CD4-positive, alpha-beta T cell treated with Interleukin-4 for 1 hour (primary cell): ENCODE data around the gene EVC.
"Not testable (repeated sequence)": the region's sequence is repeated elsewhere in the genome, so short reads cannot be mapped to it uniquely, and the experiment has no call there.

Experiments
- DNase-seq, 2 donors: peaks; one replicate each; pipeline ENCODE4 v3.0.0-alpha.2; 2020 to 2022

The EVC gene

DNA sequence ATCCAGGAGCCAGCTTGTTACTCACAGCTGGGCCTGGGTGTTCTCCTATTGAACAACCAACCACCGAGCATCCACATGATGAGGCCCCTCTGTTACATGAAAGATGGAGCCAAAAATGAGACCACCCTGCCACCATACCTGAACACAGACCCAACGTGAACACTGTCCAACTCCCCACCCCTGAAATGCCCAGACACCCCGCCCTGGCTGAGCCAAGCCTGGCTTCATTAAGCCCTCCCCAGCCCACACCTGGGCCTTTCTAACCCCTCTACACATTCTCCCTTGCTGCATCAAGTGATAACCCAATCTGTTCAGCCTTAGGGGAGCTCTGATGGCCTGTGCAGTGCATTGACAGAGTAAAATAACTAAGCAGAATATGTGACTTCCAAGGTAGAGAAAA, 80.7 kb downstream of the EVC start:
- DNase-seq = no peak

- no peak for DNase-seq
Measured at GRCh38 chr4:5793514-5793913, 82.5 kb downstream of the EVC start.

DNA sequence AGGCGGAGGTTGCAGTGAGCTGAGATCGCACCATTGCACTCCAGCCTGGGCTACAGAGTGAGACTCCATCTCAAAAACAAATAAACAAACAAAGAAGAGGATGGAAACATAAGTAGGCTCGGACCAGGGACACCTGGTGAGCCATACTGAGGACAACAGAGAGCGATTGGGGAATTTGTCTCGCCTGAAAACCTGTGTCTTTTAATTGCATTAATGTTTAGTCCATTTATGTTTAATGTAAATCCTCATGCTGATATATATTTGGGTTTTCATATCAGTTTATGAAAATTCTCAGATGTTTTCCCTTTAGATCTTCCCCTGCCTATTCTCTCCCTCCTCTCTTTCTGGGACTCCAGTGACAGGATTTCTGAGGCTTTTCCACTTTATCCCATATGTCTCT, 84.6 kb downstream of the EVC start:
- no peak for DNase-seq

DNA sequence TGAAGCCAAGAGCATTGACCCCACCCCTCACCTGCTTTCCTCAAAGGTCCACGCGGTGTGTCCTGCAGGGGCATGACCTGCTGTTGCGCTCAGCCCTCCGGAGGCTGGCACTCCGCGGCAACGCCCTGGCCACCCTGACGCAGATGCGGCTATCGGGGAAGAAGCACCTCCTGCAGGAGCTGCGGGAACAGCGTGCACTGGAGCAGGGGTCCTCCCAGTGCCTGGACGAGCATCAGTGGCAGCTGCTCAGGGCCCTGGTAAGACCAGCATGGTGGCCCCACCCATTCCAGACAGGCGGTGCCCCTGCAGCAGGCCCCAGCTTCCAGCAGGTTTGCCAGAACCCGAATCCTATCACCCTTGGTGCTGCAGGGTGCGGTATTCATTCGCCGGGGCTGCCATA, 86.0 kb downstream of the EVC start:
- no peak for DNase-seq

- DNase-seq = no peak
Measured at GRCh38 chr4:5797866-5798265, 86.9 kb downstream of the EVC start.

- no peak for DNase-seq
Measured at GRCh38 chr4:5798462-5798861, 87.5 kb downstream of the EVC start.

- DNase-seq = no peak
Measured at GRCh38 chr4:5798946-5799345, 87.9 kb downstream of the EVC start.

GRCh38 chr4:5799406-5799805, 88.4 kb downstream of the EVC start:
- DNase-seq = no peak

GRCh38 chr4:5800496-5800895, 89.5 kb downstream of the EVC start:
- DNase-seq = no peak

DNA sequence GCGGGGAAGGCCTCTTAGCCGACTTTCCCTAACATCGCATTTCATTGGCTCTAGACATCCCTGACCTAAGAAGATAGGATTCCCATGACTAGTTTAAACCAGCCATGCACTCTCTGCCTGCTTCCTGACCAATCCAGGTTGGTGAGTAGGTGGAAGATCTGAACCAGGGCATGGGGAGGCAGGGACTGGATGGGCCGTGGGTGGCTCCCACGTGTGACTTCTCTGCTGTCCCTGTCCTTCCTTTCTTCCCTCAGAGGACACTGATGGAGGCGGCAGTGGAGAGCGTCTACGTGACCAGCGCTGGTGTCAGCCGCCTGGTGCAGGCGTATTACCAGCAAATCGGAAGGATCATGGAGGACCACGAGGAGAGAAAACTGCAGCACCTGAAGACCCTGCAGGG, 90.7 kb downstream of the EVC start:
- no peak for DNase-seq

DNA sequence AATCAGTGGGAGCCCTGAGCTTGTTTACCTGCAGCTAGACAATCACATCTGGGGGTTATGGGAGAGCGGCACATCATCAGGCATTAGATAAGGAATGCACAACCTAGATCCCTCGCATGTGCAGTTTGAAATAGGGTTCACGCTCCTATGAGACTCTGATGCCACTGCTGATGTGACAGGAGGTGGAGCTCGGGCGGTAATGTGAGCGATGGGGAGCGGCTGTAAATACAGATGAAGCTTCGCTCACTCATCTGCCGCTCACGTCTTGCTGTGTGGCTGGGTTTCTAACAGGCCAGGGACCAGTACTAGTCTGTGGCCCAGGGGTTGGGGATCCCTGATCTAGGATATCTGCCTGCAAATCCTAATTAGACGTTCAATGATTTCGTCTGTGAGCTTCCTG, 91.6 kb downstream of the EVC start:
- DNase-seq = no peak

DNA sequence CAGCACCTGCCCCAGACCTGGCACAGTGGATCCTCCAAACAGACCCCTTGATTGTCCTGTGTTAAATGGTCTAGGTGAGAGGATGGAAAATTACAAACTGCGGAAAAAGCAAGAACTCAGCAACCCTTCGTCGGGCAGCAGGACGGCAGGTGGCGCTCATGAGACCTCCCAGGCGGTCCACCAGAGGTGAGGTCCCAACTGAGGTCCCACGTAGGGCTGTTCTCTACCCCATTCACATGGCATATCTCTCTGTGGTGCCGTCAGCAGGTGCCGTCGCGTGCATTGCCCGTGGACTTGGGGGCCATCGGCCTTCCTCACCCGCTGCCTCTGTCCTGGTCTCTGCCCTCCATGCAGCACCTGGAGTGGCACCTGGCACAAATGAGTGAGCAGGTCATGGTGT, 93.7 kb downstream of the EVC start:
- DNase-seq = no peak

GRCh38 chr4:5805270-5805669, 94.3 kb downstream of the EVC start:
- DNase-seq = no peak

DNA sequence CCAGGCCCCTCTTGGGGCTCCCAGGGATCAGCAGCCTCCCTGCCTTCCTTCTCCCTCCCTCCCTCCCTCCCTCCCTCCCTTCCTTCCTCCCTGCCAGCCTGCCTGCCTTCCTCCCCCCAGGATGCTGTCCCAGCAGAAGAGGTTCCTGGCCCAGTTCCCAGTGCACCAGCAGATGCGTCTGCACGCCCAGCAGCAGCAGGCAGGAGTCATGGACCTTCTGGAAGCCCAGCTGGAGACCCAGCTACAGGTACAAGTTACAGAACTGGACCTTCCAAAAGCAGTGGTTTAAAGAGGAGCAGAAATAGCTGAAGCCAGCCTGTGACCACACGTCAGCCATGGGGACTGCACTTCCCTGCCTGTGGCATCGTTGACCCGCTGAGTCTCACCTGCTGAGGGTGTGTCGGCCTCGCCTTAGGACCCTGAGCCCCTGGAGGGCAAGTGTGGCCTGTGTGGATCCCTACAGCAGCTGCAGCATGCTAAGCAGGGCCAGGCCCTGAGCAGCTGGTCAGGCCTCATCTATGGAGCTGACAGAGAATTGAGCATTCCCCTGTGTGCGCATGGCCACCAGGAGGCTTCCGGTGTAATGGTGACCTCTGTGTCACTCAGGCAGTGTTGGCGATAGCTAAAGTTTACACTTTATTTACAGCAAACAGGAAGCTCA, 97.2 kb downstream of the EVC start:
- DNase-seq = no peak

DNA sequence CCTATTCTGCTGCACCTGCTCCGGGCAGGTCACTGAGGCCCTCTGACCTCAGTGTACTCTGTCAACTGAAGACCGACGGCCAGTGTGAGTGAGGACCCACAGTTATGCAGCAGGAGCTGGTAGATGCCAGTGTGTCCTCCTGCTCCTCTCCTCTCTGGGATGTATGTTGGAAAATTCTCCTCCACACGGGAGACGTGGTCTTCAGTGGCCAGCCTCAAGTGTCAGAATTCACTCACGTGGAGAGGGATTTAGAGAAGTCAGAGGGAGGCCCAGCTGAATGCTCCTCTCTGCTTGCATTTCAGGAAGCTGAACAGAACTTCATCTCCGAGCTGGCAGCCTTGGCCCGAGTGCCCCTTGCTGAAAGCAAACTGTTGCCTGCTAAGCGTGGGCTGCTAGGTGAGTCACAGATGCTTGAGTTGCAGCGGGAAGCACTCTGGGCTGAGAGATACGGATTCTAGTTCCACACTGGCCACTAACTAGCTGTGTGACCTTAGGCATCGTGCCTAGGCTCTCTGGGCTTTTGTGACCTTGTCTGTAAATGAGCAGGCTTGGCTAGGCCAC, 98.3 kb downstream of the EVC start:
- no peak for DNase-seq

GRCh38 chr4:5810151-5810550, 99.2 kb downstream of the EVC start:
- DNase-seq = no peak

DNA sequence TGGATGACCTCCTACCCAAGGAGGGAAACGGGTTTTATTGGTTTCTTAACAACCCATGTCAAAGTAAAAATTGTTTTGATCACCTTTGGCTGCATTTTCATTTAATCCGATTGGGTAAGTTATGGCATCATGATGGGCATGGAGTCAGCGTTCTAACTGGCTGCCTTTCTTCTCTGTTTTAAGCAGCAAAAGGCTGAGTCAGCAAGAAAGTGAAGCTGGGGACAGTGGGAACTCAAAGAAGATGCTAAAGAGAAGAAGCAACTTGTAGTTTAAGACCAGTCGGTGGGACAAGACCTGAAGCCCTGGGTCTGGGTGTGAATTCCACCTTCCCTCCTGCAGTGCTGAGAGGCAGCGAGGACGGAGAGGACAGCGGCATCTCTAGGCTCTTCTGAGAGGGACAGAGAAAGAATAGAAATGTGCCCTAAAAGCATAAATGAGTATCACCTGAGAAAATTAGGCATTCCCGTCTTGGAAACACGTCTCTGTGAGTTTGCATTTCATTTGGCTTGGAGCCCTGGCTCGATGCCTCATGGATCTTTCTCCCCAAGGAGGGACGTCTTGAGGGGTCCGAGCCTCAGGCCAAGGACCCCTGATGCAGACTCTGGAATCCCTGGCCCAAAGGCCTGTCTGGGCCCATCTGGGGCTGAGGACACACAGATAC, 99.9 kb downstream of the EVC start:
- no peak for DNase-seq

- DNase-seq = not testable (repeated sequence)
Measured at GRCh38 chr4:5812057-5812456, 101.1 kb downstream of the EVC start.

DNA sequence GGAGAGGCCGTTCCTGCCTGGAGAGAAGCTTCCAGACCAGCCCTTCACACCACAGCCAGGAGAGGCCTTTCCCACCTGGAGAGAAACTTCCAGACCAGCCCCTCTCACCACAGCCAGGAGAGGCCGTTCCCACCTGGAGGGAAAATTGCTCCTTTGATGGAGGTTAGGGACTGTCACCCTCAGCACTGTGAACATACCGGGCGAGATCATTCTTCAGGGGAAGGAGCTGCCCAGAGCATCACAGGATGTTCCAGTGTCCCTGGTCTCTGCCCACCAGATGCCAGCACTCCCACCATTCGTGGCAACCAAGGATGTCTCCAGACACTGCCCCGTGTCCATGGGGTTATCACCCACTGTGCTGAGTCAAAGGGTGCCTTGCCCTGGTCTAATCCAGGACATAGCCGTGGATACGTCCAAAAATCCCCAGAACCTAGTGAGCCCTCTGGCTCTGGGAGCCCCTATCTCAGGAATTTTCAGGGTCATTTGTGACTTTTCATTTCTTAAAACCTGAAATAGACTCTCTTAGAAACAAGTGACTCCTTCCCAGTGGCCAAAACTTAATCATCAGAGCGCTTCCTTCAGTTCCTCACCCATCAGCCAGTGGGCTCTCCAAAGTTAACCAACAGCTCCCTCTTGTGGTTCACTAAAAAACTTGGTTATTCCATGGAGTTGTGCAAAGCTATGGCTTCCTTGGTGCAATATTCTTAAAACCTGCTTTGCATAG, 101.7 kb downstream of the EVC start:
- peak in 1 of 2 donors; percentile 40 for DNase-seq

- DNase-seq = no peak
Measured at GRCh38 chr4:5813882-5814255, 102.9 kb downstream of the EVC start.

DNA sequence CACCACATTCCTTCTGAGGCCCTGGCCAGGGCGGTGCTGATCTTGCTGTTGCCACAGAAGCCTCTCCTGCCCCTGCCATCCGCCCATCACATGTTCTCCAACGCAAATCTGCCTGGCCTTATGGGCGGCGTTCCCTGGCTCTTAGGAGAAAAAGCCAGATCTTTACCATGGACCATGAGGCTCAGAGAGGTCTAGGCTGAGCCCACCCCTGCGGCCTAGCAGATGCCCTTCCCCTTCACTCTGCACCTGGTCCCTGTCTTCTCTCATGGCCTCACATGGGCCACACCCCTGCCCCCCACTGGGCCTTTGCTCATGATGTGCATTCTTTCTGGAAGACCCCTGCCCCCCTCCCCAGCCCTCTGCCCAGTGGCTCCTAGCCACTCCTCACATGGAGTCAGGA, 103.4 kb downstream of the EVC start:
- DNase-seq = no peak

GRCh38 chr4:5815641-5816040, 104.6 kb downstream of the EVC start:
- DNase-seq = no peak

DNA sequence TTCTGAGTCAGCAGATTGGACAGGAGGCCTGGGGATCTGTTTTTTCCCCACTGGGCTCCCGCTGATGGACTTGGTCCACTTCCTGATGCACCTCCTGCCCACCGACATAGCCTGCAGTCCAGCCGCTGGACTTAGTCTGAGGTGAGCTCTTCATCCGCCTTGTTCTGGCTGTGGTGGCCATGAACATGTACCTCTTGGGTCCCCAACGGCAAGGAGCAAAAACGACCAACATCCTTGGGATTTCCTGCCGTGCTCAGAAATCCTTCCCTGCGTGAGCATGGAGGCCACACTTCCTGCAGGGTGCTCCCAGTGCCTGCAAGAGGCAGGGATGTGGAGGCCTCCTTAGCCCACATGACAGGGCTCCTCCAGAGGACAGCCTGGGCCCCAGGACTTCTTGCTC, 105.1 kb downstream of the EVC start:
- no peak for DNase-seq

DNA sequence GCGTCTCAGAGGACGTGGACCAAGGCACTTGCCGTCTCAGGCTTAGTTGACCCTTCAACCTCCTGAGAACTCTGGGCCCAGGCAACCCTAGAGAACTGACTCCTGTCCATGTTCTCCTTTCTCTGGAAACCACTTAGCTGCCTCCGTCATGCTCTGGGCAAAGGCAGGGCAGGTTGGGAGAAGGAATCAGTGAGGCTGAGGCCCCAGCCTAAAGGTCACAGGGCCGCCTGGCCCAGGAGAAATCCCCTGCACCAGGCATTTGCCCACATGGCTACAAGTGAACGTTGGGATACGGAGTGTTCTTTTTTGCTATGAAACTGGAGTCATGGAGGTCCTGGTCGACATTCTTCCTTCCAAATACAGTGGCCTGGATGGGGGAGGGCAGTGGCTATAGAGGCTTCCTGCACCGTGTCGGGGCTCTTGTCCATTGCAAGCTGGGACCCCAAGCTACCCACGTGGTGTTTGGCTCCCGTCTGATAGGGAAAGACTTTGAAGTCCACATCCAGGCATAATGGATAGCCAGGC, 105.9 kb downstream of the EVC start:
- DNase-seq = no peak
